Measurements from ENCODE around the gene EPHB6. TPM values are rescaled to one million over a fixed set of nuclear protein-coding genes. Genes with fewer than 3 reads are reported as not detected.

The EPHB6 gene
- total and polyA plus RNA-seq, 7 donors, result 1.2 to 13.6 (median 6.7) TPM

- Histone ChIP-seq H3K4me1 (no peaks in the 10 kb centered on the region), H3K9me3 (no peaks in the 10 kb centered on the region), H3K36me3 (no peaks in the 10 kb centered on the region), H3K4me3 (no peak overlapping the region), H3K27me3 (no peaks in the 10 kb centered on the region), H3K27ac (no peak overlapping the region)
- DNase-seq, result no peak
- intact Hi-C loops (cut with DNase I), result no loop called here
- no peak for TF ChIP-seq POLR2AphosphoS5 (IDR thresholded peaks at IDR 0.05)
- TF ChIP-seq CTCF (IDR thresholded peaks at IDR 0.05), result no peak
- no peak for TF ChIP-seq EP300 (IDR thresholded peaks at IDR 0.05)
- TF ChIP-seq POLR2A (IDR thresholded peaks at IDR 0.05), result no peak
- 69 to 86% methylated on average over 3 of the region's 3 CpGs for WGBS, 2 donors
Observed at GRCh38 chr7:142917447-142917846, 62.6 kb downstream of the EPHB6 start.

DNA sequence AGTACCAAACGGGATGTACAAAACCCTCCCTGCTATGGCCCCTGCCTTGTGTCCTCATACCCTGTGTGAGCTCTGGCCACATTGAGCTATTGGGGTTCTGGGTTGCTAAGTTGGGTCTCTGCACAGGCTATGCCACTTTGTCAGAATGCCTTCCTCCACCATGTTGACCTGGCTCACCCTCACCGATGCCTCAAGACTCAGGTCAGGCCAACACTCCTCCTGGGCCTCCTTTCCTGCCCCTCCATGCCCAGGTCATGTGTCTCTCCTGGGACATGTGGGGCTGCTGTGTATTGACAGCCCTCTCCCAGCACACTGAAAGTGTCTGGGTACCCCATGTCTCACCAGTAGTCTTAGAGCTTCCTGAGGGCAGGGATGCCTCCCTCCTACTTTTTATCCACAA lies 64.0 kb downstream of the EPHB6 start:
- H3K27me3 ChIP-seq, result no peaks in the 10 kb centered on the region
- no peak overlapping the region for H3K27ac ChIP-seq
- TF ChIP-seq POLR2A (IDR thresholded peaks at IDR 0.05), result no peak
- no peak for TF ChIP-seq POLR2AphosphoS5 (IDR thresholded peaks at IDR 0.05)
- no peak for TF ChIP-seq EP300 (IDR thresholded peaks at IDR 0.05)
- no peak for TF ChIP-seq CTCF (IDR thresholded peaks at IDR 0.05)
- no peaks in the 10 kb centered on the region for H3K4me1 ChIP-seq
- intact Hi-C loops (cut with DNase I), result no loop called here
- no peaks in the 10 kb centered on the region for H3K9me3 ChIP-seq
- no peak overlapping the region for H3K4me3 ChIP-seq
- WGBS, 2 donors, result 89 to 93% methylated on average over 2 of the region's 2 CpGs
- DNase-seq, result no peak
- no peaks in the 10 kb centered on the region for H3K36me3 ChIP-seq

- intact Hi-C loops (cut with DNase I), result no loop called here
- Histone ChIP-seq H3K27me3 (no peaks in the 10 kb centered on the region), H3K4me3 (no peak overlapping the region), H3K4me1 (no peaks in the 10 kb centered on the region), H3K36me3 (no peaks in the 10 kb centered on the region), H3K9me3 (no peaks in the 10 kb centered on the region), H3K27ac (no peak overlapping the region)
- 86 to 90% methylated on average over 3 of the region's 3 CpGs for WGBS, 2 donors
- DNase-seq, result no peak
- TF ChIP-seq EP300 (IDR thresholded peaks at IDR 0.05) (no peak), POLR2AphosphoS5 (IDR thresholded peaks at IDR 0.05) (no peak), POLR2A (IDR thresholded peaks at IDR 0.05) (no peak), CTCF (IDR thresholded peaks at IDR 0.05) (no peak)
Observed at GRCh38 chr7:142919656-142920055, 64.8 kb downstream of the EPHB6 start.

Other genes with a start within 250 kb of the EPHB6 start
- not detected for gene PRSS1, start 105.6 kb upstream of the EPHB6 start, total RNA-seq
- 10 to 100 TPM in 1 of 3 donors, 1 to 10 TPM in 1, under 1 TPM in 1; 0.67 to 25.8 (median 1.8) TPM for gene PRSS1, start 105.6 kb upstream of the EPHB6 start, polyA plus RNA-seq
- not detected for gene PRSS2, start 84.1 kb upstream of the EPHB6 start, total RNA-seq
- gene PRSS2, start 84.1 kb upstream of the EPHB6 start, polyA plus RNA-seq, result 10 to 100 TPM in 1 of 3 donors, 1 to 10 TPM in 2; 1.4 to 30.0 (median 3.0) TPM
- gene TRPV6, start 30.7 kb downstream of the EPHB6 start, total RNA-seq, result not detected
- gene TRPV6, start 30.7 kb downstream of the EPHB6 start, polyA plus RNA-seq, result under 1 TPM in 2 of 3 donors, not detected in 1; 0.19 to 0.60 TPM
- gene TRPV5, start 78.7 kb downstream of the EPHB6 start, total RNA-seq, result not detected
- gene TRPV5, start 78.7 kb downstream of the EPHB6 start, polyA plus RNA-seq, result under 1 TPM in 1 of 3 donors, not detected in 2; 0.03 TPM
- not detected for gene LLCFC1, start 84.4 kb downstream of the EPHB6 start, total RNA-seq
- not detected for gene LLCFC1, start 84.4 kb downstream of the EPHB6 start, polyA plus RNA-seq
- under 1 TPM in 1 of 4 donors, not detected in 3; 0.28 TPM for gene KEL, start 107.3 kb downstream of the EPHB6 start, total RNA-seq
- gene KEL, start 107.3 kb downstream of the EPHB6 start, polyA plus RNA-seq, result under 1 TPM in 1 of 3 donors, not detected in 2; 0.69 TPM
- gene OR9A2, start 172.1 kb downstream of the EPHB6 start, total RNA-seq, result not detected
- gene OR9A2, start 172.1 kb downstream of the EPHB6 start, polyA plus RNA-seq, result not detected
- not detected for gene OR6V1, start 197.3 kb downstream of the EPHB6 start, total RNA-seq
- not detected for gene OR6V1, start 197.3 kb downstream of the EPHB6 start, polyA plus RNA-seq

All from sigmoid colon (tissue), 7 donors.